Renal cortical epithelial cell (primary cell): Measurements from ENCODE around the gene DDB1. TPM values are rescaled to one million over a fixed set of nuclear protein-coding genes. Genes with fewer than 3 reads are reported as not detected.
"Not testable (repeated sequence)": the region's sequence is repeated elsewhere in the genome, so short reads cannot be mapped to it uniquely, and the experiment has no call there.

Experiments used
- DNase-seq: peaks from one replicate; pipeline ENCODE4 v3.0.0-alpha.2; 2011; ENCODE audit warnings: low read depth
- total RNA-seq: library from RNA; depleted of rRNA; stranded (reverse); fragments of >200 nt; gene quantifications from 2 replicates; pipeline ENCODE4 v1.2.3, GENCODE V29; 2014

Gene DDB1
- total RNA-seq, 1 donor from 2014 or later, result 281 TPM

GRCh38 chr11:61270354-61271076, 62.4 kb downstream of the DDB1 start:
- DNase-seq, result peak; percentile 76

- DNase-seq, result no peak
Measured at GRCh38 chr11:61268588-61269250, 64.2 kb downstream of the DDB1 start.

- no peak for DNase-seq
Measured at GRCh38 chr11:61267437-61267841, 65.5 kb downstream of the DDB1 start.

GRCh38 chr11:61266602-61267001, 66.3 kb downstream of the DDB1 start:
- no peak for DNase-seq

- no peak for DNase-seq
Measured at GRCh38 chr11:61265357-61265756, 67.5 kb downstream of the DDB1 start.

- DNase-seq, result no peak
Measured at GRCh38 chr11:61264795-61265194, 68.1 kb downstream of the DDB1 start.

GRCh38 chr11:61264371-61264770, 68.5 kb downstream of the DDB1 start:
- DNase-seq, result no peak

GRCh38 chr11:61259363-61259762, 73.5 kb downstream of the DDB1 start:
- no peak for DNase-seq

GRCh38 chr11:61258546-61258945, 74.4 kb downstream of the DDB1 start:
- DNase-seq, result no peak

GRCh38 chr11:61256710-61257482, 76.0 kb downstream of the DDB1 start:
- no peak for DNase-seq

- peak; percentile 45 for DNase-seq
Measured at GRCh38 chr11:61254403-61255025, 78.4 kb downstream of the DDB1 start.

GRCh38 chr11:61252332-61252731, 80.6 kb downstream of the DDB1 start:
- not testable (repeated sequence) for DNase-seq

- DNase-seq, result not testable (repeated sequence)
Measured at GRCh38 chr11:61250796-61251765, 81.8 kb downstream of the DDB1 start.

Other genes with a start within 250 kb of the DDB1 start
- not detected in 2 replicates for gene CD5, start 230.6 kb downstream of the DDB1 start, total RNA-seq
- gene VPS37C, start 171.7 kb downstream of the DDB1 start, total RNA-seq, result 10.7 and 11.3 TPM in 2 replicates
- not detected in 2 replicates for gene PGA3, start 129.6 kb downstream of the DDB1 start, total RNA-seq
- gene PGA4, start 110.8 kb downstream of the DDB1 start, total RNA-seq, result not detected in 2 replicates
- not detected in 2 replicates for gene PGA5, start 91.9 kb downstream of the DDB1 start, total RNA-seq
- 1.9 and 4.5 TPM in 2 replicates for gene VWCE, start 37.8 kb downstream of the DDB1 start, total RNA-seq
- 15.3 and 37.0 TPM in 2 replicates for gene TKFC, start 123 bp upstream of the DDB1 start, total RNA-seq
- 20.1 and 47.0 TPM in 2 replicates for gene CYB561A3, start 28.8 kb upstream of the DDB1 start, total RNA-seq
- gene TMEM138, start 29.3 kb upstream of the DDB1 start, total RNA-seq, result 12.3 and 22.9 TPM in 2 replicates
- 10.9 and 12.0 TPM in 2 replicates for gene TMEM216, start 59.5 kb upstream of the DDB1 start, total RNA-seq
- 10.9 and 27.7 TPM in 2 replicates for gene CPSF7, start 96.9 kb upstream of the DDB1 start, total RNA-seq
- 35.0 and 58.5 TPM in 2 replicates for gene SDHAF2, start 97.0 kb upstream of the DDB1 start, total RNA-seq
- gene LRRC10B, start 175.6 kb upstream of the DDB1 start, total RNA-seq, result 0.15 TPM in 1 of 2 replicates, not detected in the other
- 0.35 TPM in 1 of 2 replicates, not detected in the other for gene SYT7, start 248.0 kb upstream of the DDB1 start, total RNA-seq